ENCODE measurements around the gene DIAPH3.

Gene DIAPH3

DNA sequence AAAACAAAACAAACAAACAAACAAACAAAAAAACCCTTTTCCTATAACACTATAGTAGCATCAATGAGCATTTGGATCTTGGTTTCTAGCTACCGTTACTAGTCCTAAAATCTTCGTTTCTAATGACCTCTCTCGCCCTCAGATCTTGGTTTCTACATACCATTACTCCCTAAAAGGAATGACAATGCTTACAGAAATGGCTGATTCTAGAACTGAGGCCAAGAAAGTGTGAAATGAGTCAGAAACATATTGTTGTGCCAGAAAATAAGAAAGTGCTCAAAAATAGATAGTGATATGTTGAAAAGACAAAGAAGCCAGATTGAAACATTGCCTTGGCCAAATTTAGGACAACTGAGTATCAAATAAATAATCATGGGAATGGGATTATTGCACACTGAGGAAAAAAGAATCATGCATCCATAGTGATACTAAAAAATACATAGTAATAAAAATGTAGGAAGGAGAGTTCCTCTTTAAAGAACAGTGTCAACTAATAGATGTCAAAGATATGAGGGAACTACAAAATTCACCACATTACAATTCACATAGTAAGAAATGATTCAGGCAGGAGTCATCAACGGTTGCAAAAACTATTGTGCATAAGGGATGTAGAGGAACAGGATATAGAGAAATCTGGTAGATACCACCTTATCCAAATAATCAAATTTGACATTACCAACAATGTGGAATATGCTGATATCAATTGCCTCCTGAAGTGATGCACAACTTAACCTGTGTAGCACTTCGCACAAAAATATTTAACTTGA lies 386.6 kb downstream of the DIAPH3 start:
- no peak for DNase-seq (ENCODE audit: low spot score)

- DNase-seq (ENCODE audit: low spot score): no peak
These were observed 389.2 kb downstream of the DIAPH3 start for GRCh38 chr13:59774491-59774971.

- no peak for DNase-seq (ENCODE audit: low spot score)
These were observed 392.5 kb downstream of the DIAPH3 start for GRCh38 chr13:59771272-59771671.

- no peak for DNase-seq (ENCODE audit: low spot score)
These were observed 393.3 kb downstream of the DIAPH3 start for GRCh38 chr13:59770451-59770850.

DNA sequence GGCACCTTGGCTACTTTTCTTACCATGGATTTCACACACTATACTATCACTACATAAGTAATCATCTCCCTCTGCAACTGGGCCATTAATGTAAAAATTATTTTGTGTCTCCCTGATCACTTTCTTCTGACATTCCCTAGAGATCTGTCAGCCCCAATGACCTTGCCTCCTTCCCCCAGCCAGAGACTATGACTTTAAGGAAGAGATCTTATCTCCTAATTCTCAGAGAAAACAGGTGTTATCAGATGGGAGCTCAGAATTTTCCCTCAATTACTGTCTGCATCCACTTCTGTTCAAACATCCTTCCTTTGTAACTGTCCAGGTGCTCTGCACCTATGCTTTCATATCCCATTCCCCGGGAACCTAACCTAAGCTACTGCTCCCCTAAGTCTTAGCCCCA lies 397.5 kb downstream of the DIAPH3 start:
- no peak for DNase-seq (ENCODE audit: low spot score)

- no peak for DNase-seq (ENCODE audit: low spot score)
These were observed 408.0 kb downstream of the DIAPH3 start for GRCh38 chr13:59755632-59756290.

- DNase-seq (ENCODE audit: low spot score): no peak
These were observed 409.3 kb downstream of the DIAPH3 start for GRCh38 chr13:59754411-59754810.

GRCh38 chr13:59750860-59751259 lies 412.9 kb downstream of the DIAPH3 start:
- DNase-seq (ENCODE audit: low spot score): peak; percentile 60

GRCh38 chr13:59748046-59748445 lies 415.7 kb downstream of the DIAPH3 start:
- DNase-seq (ENCODE audit: low spot score): no peak

GRCh38 chr13:59747529-59747928 lies 416.2 kb downstream of the DIAPH3 start:
- DNase-seq (ENCODE audit: low spot score): no peak

DNA sequence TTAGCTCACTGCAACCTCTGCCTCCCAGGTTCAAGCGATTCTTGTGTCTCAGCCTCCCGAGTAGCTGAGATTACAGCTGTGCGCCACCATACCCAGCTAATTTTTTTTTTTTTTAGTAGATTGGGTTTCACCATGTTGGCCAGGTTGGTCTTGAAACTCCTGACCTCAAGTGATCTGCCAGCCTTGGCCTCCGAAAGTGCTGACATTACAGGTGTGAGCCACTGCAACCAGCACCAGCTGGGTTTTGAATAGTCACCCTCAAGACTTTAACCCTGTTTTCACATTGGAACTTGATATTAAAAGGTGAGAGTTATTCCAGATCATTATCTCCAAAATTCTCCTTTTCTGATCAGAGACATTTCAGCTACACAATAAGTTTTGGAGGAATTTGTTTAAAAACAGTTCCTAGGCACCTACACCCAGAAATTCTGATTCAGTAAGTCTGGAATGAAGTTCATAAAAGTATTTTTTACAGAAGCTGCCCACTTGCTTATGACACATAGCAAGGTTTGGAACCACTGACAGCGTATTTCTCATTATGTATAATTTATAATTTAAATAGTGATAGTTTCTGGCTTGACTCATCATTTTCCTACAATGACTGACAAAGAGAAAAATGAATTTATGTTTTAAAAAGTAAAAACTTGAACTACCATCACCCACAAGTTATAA lies 417.3 kb downstream of the DIAPH3 start:
- DNase-seq (ENCODE audit: low spot score): no peak

DNA sequence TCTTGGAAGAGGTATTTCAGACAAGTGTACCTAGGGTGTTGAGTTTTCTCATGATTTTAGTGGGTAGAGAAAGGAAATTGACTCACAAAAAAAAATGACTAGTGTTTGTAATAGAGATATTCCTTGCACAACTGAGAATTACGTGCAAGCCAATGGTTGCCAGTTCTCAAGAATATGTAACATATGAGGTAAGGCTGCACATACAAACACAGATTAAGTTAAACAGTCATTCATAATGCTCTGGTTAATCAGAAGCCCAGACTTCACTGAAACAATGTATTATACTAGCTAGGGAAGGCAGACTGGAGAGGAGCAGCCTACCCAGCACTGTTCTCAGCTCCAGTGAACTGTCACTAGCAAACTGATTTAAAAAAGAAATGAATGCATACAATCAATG lies 418.3 kb downstream of the DIAPH3 start:
- no peak for DNase-seq (ENCODE audit: low spot score)

- no peak for DNase-seq (ENCODE audit: low spot score)
These were observed 418.9 kb downstream of the DIAPH3 start for GRCh38 chr13:59744747-59745391.

DNA sequence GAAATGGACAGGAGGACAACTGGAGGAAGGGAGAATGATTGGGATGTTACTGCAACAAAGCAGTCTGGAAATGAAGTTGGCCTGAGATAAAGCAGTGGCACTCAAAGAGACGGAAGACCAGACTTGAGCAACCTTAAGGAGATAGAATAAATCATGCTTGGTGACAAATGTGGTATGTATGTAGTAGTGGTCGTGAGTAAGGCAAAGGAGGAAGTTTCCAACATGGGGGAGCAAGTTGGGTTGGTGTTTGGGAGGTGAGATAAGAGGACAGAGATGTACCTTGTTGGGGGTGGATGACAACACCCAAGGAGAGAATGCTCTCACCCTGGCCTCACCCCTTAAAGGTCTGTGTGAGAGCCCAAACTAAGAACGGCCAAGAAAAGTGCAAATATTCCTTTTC lies 420.5 kb downstream of the DIAPH3 start:
- DNase-seq (ENCODE audit: low spot score): no peak

DNA sequence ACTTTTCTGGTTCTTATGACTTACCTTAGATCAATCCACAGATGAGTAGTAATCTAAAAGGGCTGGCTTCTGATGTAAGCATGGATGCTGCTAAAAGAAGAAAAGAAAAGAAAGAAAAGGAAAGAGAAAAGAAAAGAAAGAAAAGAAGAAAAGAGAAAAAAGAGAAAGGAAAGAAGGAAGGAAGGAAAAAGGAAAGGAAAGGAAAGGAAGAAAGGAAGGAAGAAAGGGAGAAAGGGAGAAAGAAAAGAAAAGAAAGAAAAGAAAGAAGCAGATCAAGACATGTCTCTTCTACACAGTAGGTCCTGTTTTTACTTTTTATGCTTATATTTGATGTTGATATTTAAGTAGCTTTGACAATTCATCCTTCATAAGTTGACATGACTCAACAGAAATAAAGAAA lies 421.3 kb downstream of the DIAPH3 start:
- no peak for DNase-seq (ENCODE audit: low spot score)

DNA sequence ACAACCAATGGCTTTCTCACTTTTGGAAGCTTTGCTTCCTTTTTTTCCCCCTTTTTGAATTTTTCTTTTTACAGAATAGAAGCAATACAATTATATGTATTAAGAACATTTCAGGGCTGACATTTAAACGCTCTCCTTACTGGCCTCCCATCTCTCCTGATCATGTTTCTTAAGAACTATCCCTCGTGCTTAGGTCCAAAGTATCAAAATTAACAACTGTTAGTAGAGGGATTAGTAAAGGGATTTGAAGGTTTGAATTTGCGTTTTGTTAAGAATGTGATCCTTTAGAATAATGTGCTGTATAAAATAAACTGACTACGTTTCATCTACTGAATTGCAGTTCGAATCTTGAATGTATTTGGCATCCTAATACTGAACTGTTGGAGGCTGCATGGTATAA lies 424.8 kb downstream of the DIAPH3 start:
- no peak for DNase-seq (ENCODE audit: low spot score)

- no peak for DNase-seq (ENCODE audit: low spot score)
These were observed 429.3 kb downstream of the DIAPH3 start for GRCh38 chr13:59734393-59734792.

GRCh38 chr13:59733744-59734143 lies 430.0 kb downstream of the DIAPH3 start:
- no peak for DNase-seq (ENCODE audit: low spot score)

- no peak for DNase-seq (ENCODE audit: low spot score)
These were observed 433.7 kb downstream of the DIAPH3 start for GRCh38 chr13:59730026-59730425.

DNA sequence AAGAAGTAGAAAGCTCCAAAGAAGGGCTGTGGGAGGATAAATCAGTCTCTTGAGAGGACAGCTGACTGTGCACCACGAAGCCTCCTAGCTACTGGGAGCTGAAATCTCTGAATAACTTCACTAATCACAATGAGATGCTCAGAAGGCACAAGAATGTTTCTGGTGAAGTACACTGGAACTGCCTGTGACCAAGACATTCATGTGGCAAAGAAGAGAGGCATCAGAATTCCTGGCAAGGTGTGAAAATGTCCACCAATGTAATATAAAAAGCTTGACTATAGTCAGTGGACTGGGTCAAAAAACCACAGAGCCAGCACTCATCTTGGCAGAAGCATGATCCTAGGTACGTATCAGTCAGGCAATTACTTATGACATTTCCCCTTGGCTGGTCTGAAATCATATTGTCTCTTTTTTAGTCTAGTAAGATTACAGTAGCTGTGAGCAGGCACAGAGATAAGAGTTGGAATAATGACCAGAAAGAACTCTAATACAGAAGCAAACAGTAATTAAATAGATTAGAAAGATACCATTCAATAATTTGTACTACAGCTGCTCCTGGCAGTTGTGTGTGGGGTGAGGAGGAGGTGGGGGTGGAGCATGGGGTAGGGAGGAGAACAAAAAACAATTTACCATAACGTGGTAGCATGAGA lies 434.7 kb downstream of the DIAPH3 start:
- DNase-seq (ENCODE audit: low spot score): no peak

GRCh38 chr13:59721926-59722910 lies 441.5 kb downstream of the DIAPH3 start:
- no peak for DNase-seq (ENCODE audit: low spot score)
